Ureter (tissue), 1 donor: Measurements from ENCODE around the gene MCM10. TPM values are rescaled to one million over a fixed set of nuclear protein-coding genes. Genes with fewer than 3 reads are reported as not detected.
"Not testable (repeated sequence)": the region's sequence is repeated elsewhere in the genome, so short reads cannot be mapped to it uniquely, and the experiment has no call there.

Experiments
- DNase-seq: peaks from one replicate; pipeline ENCODE4 v3.0.0-alpha.2; 2020; ENCODE audit warnings: low spot score
- total RNA-seq: library from RNA; stranded (reverse); gene quantifications from one replicate; pipeline ENCODE4 v1.2.4, GENCODE V29; 2023
- donor health status: DM: yes; HTN: yes; CAD: no.

The MCM10 gene
- total RNA-seq, result 1.6 TPM

GRCh38 chr10:13160934-13161856, at the start of gene MCM10:
Gene MCM10 (plus strand): TSS chr10:13161558. CDS start chr10:13164203, 2,645 bp downstream.
- peak; percentile 99 for DNase-seq

- no peak for DNase-seq
Measured at GRCh38 chr10:13113544-13113943, 47.8 kb upstream of the MCM10 start.

GRCh38 chr10:13115832-13116803, 45.2 kb upstream of the MCM10 start:
- DNase-seq, result no peak

- no peak for DNase-seq
Measured at GRCh38 chr10:13117841-13118783, 43.2 kb upstream of the MCM10 start.

- DNase-seq, result no peak
Measured at GRCh38 chr10:13118784-13119410, 42.5 kb upstream of the MCM10 start.

- no peak for DNase-seq
Measured at GRCh38 chr10:13120786-13121499, 40.4 kb upstream of the MCM10 start.

GRCh38 chr10:13121500-13121854, 39.9 kb upstream of the MCM10 start:
- DNase-seq, result no peak

GRCh38 chr10:13136651-13137050, 24.7 kb upstream of the MCM10 start:
- no peak for DNase-seq

- no peak for DNase-seq
Measured at GRCh38 chr10:13139150-13139549, 22.2 kb upstream of the MCM10 start.

- no peak for DNase-seq
Measured at GRCh38 chr10:13139676-13140075, 21.7 kb upstream of the MCM10 start.

- no peak for DNase-seq
Measured at GRCh38 chr10:13140627-13141190, 20.6 kb upstream of the MCM10 start.

- no peak for DNase-seq
Measured at GRCh38 chr10:13143766-13144165, 17.6 kb upstream of the MCM10 start.

- DNase-seq, result no peak
Measured at GRCh38 chr10:13144814-13145213, 16.5 kb upstream of the MCM10 start.

- DNase-seq, result no peak
Measured at GRCh38 chr10:13146379-13146778, 15.0 kb upstream of the MCM10 start.

GRCh38 chr10:13147161-13147560, 14.2 kb upstream of the MCM10 start:
- no peak for DNase-seq

GRCh38 chr10:13152296-13152695, 9.1 kb upstream of the MCM10 start:
- no peak for DNase-seq

GRCh38 chr10:13155860-13156259, 5.5 kb upstream of the MCM10 start:
- DNase-seq, result not testable (repeated sequence)

- no peak for DNase-seq
Measured at GRCh38 chr10:13158401-13158800, 3.0 kb upstream of the MCM10 start.

- DNase-seq, result no peak
Measured at GRCh38 chr10:13161857-13162271, 506 bp downstream of the MCM10 start.

- no peak for DNase-seq
Measured at GRCh38 chr10:13163859-13164258, 2.5 kb downstream of the MCM10 start.
